Measurements from ENCODE around the gene RHOJ. TPM values are rescaled to one million over a fixed set of nuclear protein-coding genes. Genes with fewer than 3 reads are reported as not detected.

RHOJ gene
- total and polyA plus RNA-seq, 4 donors = 1.0 to 1.7 (median 1.2) TPM

GRCh38 chr14:63178912-63179311 lies 25.3 kb upstream of the RHOJ start:
- Histone ChIP-seq H3K9me3 (ENCODE audit: control insufficient read depth in 4 of 4, low read length in 3 of 4) (no peaks in the 10 kb centered on the region), H3K27me3 (ENCODE audit: control insufficient read depth in 4 of 4, insufficient read depth in 4 of 4, low read length in 3 of 4) (peaks cover 0 to under 1% (median 0%) of the 10 kb centered on the region in 4 donors), H3K4me1 (ENCODE audit: control insufficient read depth in 4 of 4, insufficient read depth in 4 of 4, low read length in 3 of 4) (no peaks in the 10 kb centered on the region), H3K4me3 (ENCODE audit: low read depth in 1 of 3, low read length in 3 of 3) (no peak overlapping the region), H3K36me3 (ENCODE audit: control insufficient read depth in 4 of 4, insufficient read depth in 3 of 4, low read depth in 1 of 4, low read length in 3 of 4) (no peaks in the 10 kb centered on the region), H3K9ac (ENCODE audit: low read depth in 1 of 2, low read length in 2 of 2) (no peak overlapping the region), H3K27ac (ENCODE audit: low read depth in 1 of 2, low read length in 2 of 2) (no peak overlapping the region)
- no peak for DNase-seq (ENCODE audit: low spot score)
- 87% methylated on average over 3 of the region's 3 CpGs for whole genome bisulfite sequencing
- TF ChIP-seq HNF4G (IDR thresholded peaks at IDR 0.05) (no peak), GABPA (IDR thresholded peaks at IDR 0.05 in 1 of 2, conservative IDR thresholded peaks at IDR 0.05 in 1 of 2) (no peak), FOXA2 (IDR thresholded peaks at IDR 0.05) (no peak), EGR1 (IDR thresholded peaks at IDR 0.05; ENCODE audit: low read depth in 2 of 2) (no peak), MAX (IDR thresholded peaks at IDR 0.05) (no peak), RAD21 (IDR thresholded peaks at IDR 0.05) (no peak), SP1 (IDR thresholded peaks at IDR 0.05) (no peak), RXRA (IDR thresholded peaks at IDR 0.05) (no peak), YY1 (IDR thresholded peaks at IDR 0.05) (no peak), FOXA1 (IDR thresholded peaks at IDR 0.05) (no peak), TAF1 (conservative IDR thresholded peaks at IDR 0.05) (no peak), HNF4A (conservative IDR thresholded peaks at IDR 0.05) (no peak), NR2F2 (IDR thresholded peaks at IDR 0.05) (no peak), JUND (IDR thresholded peaks at IDR 0.05) (no peak)
- TF ChIP-seq, protein P1, sequence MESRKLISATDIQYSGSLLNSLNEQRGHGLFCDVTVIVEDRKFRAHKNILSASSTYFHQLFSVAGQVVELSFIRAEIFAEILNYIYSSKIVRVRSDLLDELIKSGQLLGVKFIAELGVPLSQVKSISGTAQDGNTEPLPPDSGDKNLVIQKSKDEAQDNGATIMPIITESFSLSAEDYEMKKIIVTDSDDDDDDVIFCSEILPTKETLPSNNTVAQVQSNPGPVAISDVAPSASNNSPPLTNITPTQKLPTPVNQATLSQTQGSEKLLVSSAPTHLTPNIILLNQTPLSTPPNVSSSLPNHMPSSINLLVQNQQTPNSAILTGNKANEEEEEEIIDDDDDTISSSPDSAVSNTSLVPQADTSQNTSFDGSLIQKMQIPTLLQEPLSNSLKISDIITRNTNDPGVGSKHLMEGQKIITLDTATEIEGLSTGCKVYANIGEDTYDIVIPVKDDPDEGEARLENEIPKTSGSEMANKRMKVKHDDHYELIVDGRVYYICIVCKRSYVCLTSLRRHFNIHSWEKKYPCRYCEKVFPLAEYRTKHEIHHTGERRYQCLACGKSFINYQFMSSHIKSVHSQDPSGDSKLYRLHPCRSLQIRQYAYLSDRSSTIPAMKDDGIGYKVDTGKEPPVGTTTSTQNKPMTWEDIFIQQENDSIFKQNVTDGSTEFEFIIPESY (IDR thresholded peaks at IDR 0.05) = no peak
- TF ChIP-seq, protein P2, sequence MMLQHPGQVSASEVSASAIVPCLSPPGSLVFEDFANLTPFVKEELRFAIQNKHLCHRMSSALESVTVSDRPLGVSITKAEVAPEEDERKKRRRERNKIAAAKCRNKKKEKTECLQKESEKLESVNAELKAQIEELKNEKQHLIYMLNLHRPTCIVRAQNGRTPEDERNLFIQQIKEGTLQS (IDR thresholded peaks at IDR 0.05) = no peak
- TF ChIP-seq, protein P3, sequence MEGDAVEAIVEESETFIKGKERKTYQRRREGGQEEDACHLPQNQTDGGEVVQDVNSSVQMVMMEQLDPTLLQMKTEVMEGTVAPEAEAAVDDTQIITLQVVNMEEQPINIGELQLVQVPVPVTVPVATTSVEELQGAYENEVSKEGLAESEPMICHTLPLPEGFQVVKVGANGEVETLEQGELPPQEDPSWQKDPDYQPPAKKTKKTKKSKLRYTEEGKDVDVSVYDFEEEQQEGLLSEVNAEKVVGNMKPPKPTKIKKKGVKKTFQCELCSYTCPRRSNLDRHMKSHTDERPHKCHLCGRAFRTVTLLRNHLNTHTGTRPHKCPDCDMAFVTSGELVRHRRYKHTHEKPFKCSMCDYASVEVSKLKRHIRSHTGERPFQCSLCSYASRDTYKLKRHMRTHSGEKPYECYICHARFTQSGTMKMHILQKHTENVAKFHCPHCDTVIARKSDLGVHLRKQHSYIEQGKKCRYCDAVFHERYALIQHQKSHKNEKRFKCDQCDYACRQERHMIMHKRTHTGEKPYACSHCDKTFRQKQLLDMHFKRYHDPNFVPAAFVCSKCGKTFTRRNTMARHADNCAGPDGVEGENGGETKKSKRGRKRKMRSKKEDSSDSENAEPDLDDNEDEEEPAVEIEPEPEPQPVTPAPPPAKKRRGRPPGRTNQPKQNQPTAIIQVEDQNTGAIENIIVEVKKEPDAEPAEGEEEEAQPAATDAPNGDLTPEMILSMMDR (IDR thresholded peaks at IDR 0.05; ENCODE audit: low read depth, low read length, missing input control) = no peak
- TF ChIP-seq, protein P4, sequence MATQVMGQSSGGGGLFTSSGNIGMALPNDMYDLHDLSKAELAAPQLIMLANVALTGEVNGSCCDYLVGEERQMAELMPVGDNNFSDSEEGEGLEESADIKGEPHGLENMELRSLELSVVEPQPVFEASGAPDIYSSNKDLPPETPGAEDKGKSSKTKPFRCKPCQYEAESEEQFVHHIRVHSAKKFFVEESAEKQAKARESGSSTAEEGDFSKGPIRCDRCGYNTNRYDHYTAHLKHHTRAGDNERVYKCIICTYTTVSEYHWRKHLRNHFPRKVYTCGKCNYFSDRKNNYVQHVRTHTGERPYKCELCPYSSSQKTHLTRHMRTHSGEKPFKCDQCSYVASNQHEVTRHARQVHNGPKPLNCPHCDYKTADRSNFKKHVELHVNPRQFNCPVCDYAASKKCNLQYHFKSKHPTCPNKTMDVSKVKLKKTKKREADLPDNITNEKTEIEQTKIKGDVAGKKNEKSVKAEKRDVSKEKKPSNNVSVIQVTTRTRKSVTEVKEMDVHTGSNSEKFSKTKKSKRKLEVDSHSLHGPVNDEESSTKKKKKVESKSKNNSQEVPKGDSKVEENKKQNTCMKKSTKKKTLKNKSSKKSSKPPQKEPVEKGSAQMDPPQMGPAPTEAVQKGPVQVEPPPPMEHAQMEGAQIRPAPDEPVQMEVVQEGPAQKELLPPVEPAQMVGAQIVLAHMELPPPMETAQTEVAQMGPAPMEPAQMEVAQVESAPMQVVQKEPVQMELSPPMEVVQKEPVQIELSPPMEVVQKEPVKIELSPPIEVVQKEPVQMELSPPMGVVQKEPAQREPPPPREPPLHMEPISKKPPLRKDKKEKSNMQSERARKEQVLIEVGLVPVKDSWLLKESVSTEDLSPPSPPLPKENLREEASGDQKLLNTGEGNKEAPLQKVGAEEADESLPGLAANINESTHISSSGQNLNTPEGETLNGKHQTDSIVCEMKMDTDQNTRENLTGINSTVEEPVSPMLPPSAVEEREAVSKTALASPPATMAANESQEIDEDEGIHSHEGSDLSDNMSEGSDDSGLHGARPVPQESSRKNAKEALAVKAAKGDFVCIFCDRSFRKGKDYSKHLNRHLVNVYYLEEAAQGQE (IDR thresholded peaks at IDR 0.05) = no peak

All from liver (tissue), 9 donors.